Gastroesophageal sphincter (tissue), 3 donors: ENCODE data around the gene SPATA3.

Experiments
- POLR2A ChIP-seq, 2 donors: fragments of 450-650 bp; IDR thresholded peaks; one replicate each; pipeline ENCODE4 v1.6.1; 2017; ENCODE audit warnings: antibody characterized with exemption in 2 of 2, mild to moderate bottlenecking in 2 of 2, moderate library complexity in 1 of 2
- TF ChIP-seq, protein P1 (sequence below), 4 experiments: fragments of 200-600 bp in 2 of 4; fragments of 450-650 bp in 2 of 4; sonication (generic) in 1 of 4; IDR thresholded peaks; one replicate each; pipeline ENCODE4 v1.5.1; 2017 to 2019; ENCODE audit warnings: antibody characterized with exemption in 4 of 4, mild to moderate bottlenecking in 2 of 4, moderate library complexity in 2 of 4

DNA sequence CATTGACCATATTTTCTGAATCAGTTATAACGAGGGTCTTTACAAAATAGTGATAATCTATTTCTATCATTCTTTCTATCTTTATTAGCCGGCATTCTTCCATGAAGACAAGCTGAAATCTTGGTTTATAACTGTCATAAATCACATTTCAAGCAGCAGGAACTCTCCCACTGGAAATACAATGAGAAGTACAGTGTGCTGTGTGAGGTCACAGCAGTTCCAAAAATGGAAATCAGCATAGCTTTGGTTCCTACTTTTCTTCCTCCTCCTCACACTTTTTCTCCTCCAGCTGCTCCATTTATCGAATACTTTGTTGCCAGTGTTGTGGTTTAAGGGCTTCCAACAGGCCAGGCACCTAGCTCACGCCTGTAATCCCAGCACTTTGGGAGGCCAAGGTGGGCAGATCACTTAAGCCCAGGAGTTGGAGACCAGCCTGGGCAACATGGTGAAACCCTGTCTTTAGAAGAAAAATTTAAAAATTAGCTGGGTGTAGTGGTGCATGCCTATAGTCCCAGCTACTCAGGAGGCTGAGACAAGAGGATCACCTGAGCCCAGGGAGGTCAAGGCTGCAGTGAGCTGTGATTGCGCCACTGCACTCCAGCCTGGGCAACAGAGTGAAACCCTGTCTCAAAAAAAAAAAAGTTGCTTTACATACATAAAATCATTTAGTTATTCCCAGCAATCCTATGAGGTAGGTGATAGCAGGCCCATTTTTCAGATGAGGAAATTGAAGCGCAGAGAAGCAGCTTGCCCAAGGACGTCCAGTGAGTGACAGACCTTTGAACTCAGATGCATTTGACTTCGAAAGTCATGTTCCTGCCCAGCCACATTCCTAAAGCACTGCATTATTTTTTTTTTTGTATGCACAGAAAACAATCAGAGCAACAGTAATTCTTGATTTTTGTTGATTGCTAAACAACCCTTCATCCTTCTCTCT lies 36.8 kb upstream of the SPATA3 start:
- no peak for TF ChIP-seq POLR2A (IDR thresholded peaks at IDR 0.05)
- TF ChIP-seq, protein P1, sequence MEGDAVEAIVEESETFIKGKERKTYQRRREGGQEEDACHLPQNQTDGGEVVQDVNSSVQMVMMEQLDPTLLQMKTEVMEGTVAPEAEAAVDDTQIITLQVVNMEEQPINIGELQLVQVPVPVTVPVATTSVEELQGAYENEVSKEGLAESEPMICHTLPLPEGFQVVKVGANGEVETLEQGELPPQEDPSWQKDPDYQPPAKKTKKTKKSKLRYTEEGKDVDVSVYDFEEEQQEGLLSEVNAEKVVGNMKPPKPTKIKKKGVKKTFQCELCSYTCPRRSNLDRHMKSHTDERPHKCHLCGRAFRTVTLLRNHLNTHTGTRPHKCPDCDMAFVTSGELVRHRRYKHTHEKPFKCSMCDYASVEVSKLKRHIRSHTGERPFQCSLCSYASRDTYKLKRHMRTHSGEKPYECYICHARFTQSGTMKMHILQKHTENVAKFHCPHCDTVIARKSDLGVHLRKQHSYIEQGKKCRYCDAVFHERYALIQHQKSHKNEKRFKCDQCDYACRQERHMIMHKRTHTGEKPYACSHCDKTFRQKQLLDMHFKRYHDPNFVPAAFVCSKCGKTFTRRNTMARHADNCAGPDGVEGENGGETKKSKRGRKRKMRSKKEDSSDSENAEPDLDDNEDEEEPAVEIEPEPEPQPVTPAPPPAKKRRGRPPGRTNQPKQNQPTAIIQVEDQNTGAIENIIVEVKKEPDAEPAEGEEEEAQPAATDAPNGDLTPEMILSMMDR (IDR thresholded peaks at IDR 0.05), result no peak
